HepG2 (cell line): ENCODE measurements around the gene OARD1. TPM values are rescaled to one million over a fixed set of nuclear protein-coding genes. Genes with fewer than 3 reads are reported as not detected.

Source experiments
- DZIP1 ChIP-seq: sonication (generic); formaldehyde crosslinking; IDR thresholded peaks from 2 replicates; pipeline ENCODE4 v1.5.0; 2020; ENCODE audit warnings: mild to moderate bottlenecking, missing genetic modification reagents
- FOXA3 ChIP-seq: IDR thresholded peaks from 2 replicates; pipeline ENCODE4 v1.6.1; 2016; ENCODE audit warnings: missing genetic modification reagents, missing compliant biosample characterization
- HDAC2 ChIP-seq: sonication (generic); formaldehyde crosslinking; IDR thresholded peaks from 2 replicates; pipeline ENCODE4 v1.4.0; 2020; ENCODE audit warnings: missing genetic modification reagents
- HNRNPK ChIP-seq: fragments of 200-400 bp; formaldehyde crosslinking; IDR thresholded peaks from 2 replicates; pipeline ENCODE4 v1.6.1; 2018; ENCODE audit warnings: low read length, low read depth, moderate library complexity, mild to moderate bottlenecking; ENCODE audit not compliant: poor library complexity, severe bottlenecking
- JUN ChIP-seq: sonication (generic); formaldehyde crosslinking; IDR thresholded peaks from 2 replicates; pipeline ENCODE4 v1.4.0; 2020; ENCODE audit warnings: mild to moderate bottlenecking, missing genetic modification reagents
- MBNL3 ChIP-seq: fragments of 250-450 bp; sonication (Bioruptor Pico); conservative IDR thresholded peaks from 2 replicates; pipeline ENCODE4 v1.8.0; 2022; ENCODE audit warnings: mild to moderate bottlenecking, inconsistent platforms
- MXI1 ChIP-seq: IDR thresholded peaks from 3 replicates; pipeline ENCODE4 v1.6.1; 2012; ENCODE audit warnings: low read depth, low read length, inconsistent platforms, borderline replicate concordance
- NCOA2 ChIP-seq: sonication (generic); formaldehyde crosslinking; IDR thresholded peaks from 2 replicates; pipeline ENCODE4 v1.8.0; 2022; ENCODE audit warnings: inconsistent platforms
- NFRKB ChIP-seq: fragments of 450-650 bp; IDR thresholded peaks from 2 replicates; pipeline ENCODE4 v1.6.1; 2017
- SMC3 ChIP-seq: IDR thresholded peaks from 2 replicates; pipeline ENCODE4 v1.6.1; 2011; ENCODE audit warnings: low read length, improper control_type of control experiment
- SOX6 ChIP-seq, 2 experiments: fragments of 450-650 bp in 1 of 2; sonication (generic) in 1 of 2; formaldehyde crosslinking in 1 of 2; IDR thresholded peaks; 2 replicates each; pipeline versions ENCODE4 v1.4.0 to v1.6.1; 2017 to 2020; ENCODE audit warnings: antibody characterized with exemption in 1 of 2, mild to moderate bottlenecking in 1 of 2, missing genetic modification reagents in 1 of 2
- STAG1 ChIP-seq: sonication (generic); formaldehyde crosslinking; IDR thresholded peaks from 2 replicates; pipeline ENCODE4 v1.4.0; 2020; ENCODE audit warnings: missing genetic modification reagents
- ZNF205 ChIP-seq: IDR thresholded peaks from 2 replicates; pipeline ENCODE4 v1.6.1; 2018; ENCODE audit warnings: missing biosample characterization, missing genetic modification reagents
- ZNF264 ChIP-seq: sonication (generic); formaldehyde crosslinking; IDR thresholded peaks from 2 replicates; pipeline ENCODE4 v1.4.0; 2020; ENCODE audit warnings: missing genetic modification reagents
- ZNF609 ChIP-seq: sonication (generic); formaldehyde crosslinking; IDR thresholded peaks from 2 replicates; pipeline ENCODE4 v1.4.0; 2020; ENCODE audit warnings: mild to moderate bottlenecking, missing genetic modification reagents, borderline replicate concordance
- ZNF703 ChIP-seq: sonication (generic); formaldehyde crosslinking; IDR thresholded peaks from 2 replicates; pipeline ENCODE4 v1.5.1; 2020; ENCODE audit warnings: missing genetic modification reagents, mild to moderate bottlenecking, moderate library complexity, borderline replicate concordance
- ZSCAN22 ChIP-seq: sonication (generic); formaldehyde crosslinking; IDR thresholded peaks from 2 replicates; pipeline ENCODE4 v1.4.0; 2020; ENCODE audit warnings: mild to moderate bottlenecking, missing genetic modification reagents
- polyA plus RNA-seq, 8 experiments: library from polyadenylated mRNA; depleted of rRNA in 3 of 8; stranded (reverse) in 7 of 8; unstranded in 1 of 8; fragments of >200 nt; fragmentation: Illumina TruSeq in 4 of 8; extraction: Trizol in 4 of 8; gene quantifications; 2 replicates each; pipeline versions ENCODE4 v1.2.1 to v1.2.3, GENCODE V29; 2011 to 2016; ENCODE audit warnings: low read depth in 4 of 8, missing spikeins in 1 of 8, mixed read lengths in 1 of 8; ENCODE audit not compliant: insufficient read depth in 1 of 8
- total RNA-seq, 5 experiments: library from RNA; depleted of rRNA; stranded (reverse); fragments of >200 nt; fragmentation: Illumina TruSeq; extraction: Trizol; gene quantifications; 2 replicates each; pipeline ENCODE4 v1.2.3, GENCODE V29; 2016; ENCODE audit warnings: low read depth in 1 of 5
- TF ChIP-seq, protein P1 (sequence below): sonication (generic); formaldehyde crosslinking; IDR thresholded peaks from 2 replicates; pipeline ENCODE4 v1.4.0; 2020; ENCODE audit warnings: missing genetic modification reagents
- TF ChIP-seq, protein P2 (sequence below), 2 experiments: sonication (generic) in 1 of 2; formaldehyde crosslinking in 1 of 2; IDR thresholded peaks; 2 replicates each; pipeline versions ENCODE4 v1.5.1 to v1.6.1; 2011 to 2020; ENCODE audit warnings: borderline replicate concordance in 1 of 2, low read depth in 1 of 2, low read length in 1 of 2, mild to moderate bottlenecking in 1 of 2, missing genetic modification reagents in 1 of 2, moderate library complexity in 1 of 2

Gene OARD1
- total and polyA plus RNA-seq, 2 of the 13 experiments (the other 11 are each of a cell fraction or from before 2014, with no cell fraction given) = 18.4 to 49.0 TPM

GRCh38 chr6:41063884-41064285, 8.3 kb downstream of the OARD1 start (continued):
- no peak for TF ChIP-seq ZNF609 (CRISPR knock-in tag)
- TF ChIP-seq, protein P1, sequence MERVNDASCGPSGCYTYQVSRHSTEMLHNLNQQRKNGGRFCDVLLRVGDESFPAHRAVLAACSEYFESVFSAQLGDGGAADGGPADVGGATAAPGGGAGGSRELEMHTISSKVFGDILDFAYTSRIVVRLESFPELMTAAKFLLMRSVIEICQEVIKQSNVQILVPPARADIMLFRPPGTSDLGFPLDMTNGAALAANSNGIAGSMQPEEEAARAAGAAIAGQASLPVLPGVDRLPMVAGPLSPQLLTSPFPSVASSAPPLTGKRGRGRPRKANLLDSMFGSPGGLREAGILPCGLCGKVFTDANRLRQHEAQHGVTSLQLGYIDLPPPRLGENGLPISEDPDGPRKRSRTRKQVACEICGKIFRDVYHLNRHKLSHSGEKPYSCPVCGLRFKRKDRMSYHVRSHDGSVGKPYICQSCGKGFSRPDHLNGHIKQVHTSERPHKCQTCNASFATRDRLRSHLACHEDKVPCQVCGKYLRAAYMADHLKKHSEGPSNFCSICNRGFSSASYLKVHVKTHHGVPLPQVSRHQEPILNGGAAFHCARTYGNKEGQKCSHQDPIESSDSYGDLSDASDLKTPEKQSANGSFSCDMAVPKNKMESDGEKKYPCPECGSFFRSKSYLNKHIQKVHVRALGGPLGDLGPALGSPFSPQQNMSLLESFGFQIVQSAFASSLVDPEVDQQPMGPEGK (CRISPR knock-in tag) = peak; percentile 57; the same call in 1 of the 2 replicates
- peak; percentile 56 for TF ChIP-seq NCOA2 (CRISPR knock-in tag)
- no peak for TF ChIP-seq ZSCAN22 (CRISPR knock-in tag)
- peak; percentile 48; the same call in 1 of the 2 replicates for TF ChIP-seq ZNF205 (CRISPR knock-in tag)
- TF ChIP-seq JUN (CRISPR knock-in tag) = no peak
- peak; percentile 79 for TF ChIP-seq FOXA3 (CRISPR knock-in tag)
- no peak for TF ChIP-seq DZIP1 (CRISPR knock-in tag)
- TF ChIP-seq SMC3 = no peak
- peak; percentile 39; the same call in 1 of the 3 replicates for TF ChIP-seq MXI1
- peak; percentile 56; the same call in 1 of the 2 replicates for TF ChIP-seq ZNF264 (CRISPR knock-in tag)
- peak; percentile 75 for TF ChIP-seq HDAC2
- TF ChIP-seq HNRNPK = no peak
- no peak for TF ChIP-seq ZNF703
- no peak for TF ChIP-seq NFRKB
- peak; percentile 43 for TF ChIP-seq STAG1
- no peak for TF ChIP-seq MBNL3 (CRISPR knock-in tag)
- TF ChIP-seq SOX6 (IDR thresholded peaks at IDR 0.05) = no peak
- peak; percentile 87 for TF ChIP-seq SOX6 (CRISPR knock-in tag; IDR thresholded peaks at IDR 0.05)
- TF ChIP-seq, protein P2, sequence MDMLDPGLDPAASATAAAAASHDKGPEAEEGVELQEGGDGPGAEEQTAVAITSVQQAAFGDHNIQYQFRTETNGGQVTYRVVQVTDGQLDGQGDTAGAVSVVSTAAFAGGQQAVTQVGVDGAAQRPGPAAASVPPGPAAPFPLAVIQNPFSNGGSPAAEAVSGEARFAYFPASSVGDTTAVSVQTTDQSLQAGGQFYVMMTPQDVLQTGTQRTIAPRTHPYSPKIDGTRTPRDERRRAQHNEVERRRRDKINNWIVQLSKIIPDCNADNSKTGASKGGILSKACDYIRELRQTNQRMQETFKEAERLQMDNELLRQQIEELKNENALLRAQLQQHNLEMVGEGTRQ (IDR thresholded peaks at IDR 0.05; ENCODE audit: low read depth, low read length) = no peak
- TF ChIP-seq, protein P2 (CRISPR knock-in tag; IDR thresholded peaks at IDR 0.05; ENCODE audit: borderline replicate concordance) = no peak
